NCI-H2081 (cell line): ENCODE measurements around the gene CDH4.
"Not testable (repeated sequence)": the region's sequence is repeated elsewhere in the genome, so short reads cannot be mapped to it uniquely, and the experiment has no call there.

Experiments
- DNase-seq, 2 experiments: peaks; one replicate each; lab custom pipeline; 2025; lab: John Stamatoyannopoulos, UW

Gene CDH4

DNA sequence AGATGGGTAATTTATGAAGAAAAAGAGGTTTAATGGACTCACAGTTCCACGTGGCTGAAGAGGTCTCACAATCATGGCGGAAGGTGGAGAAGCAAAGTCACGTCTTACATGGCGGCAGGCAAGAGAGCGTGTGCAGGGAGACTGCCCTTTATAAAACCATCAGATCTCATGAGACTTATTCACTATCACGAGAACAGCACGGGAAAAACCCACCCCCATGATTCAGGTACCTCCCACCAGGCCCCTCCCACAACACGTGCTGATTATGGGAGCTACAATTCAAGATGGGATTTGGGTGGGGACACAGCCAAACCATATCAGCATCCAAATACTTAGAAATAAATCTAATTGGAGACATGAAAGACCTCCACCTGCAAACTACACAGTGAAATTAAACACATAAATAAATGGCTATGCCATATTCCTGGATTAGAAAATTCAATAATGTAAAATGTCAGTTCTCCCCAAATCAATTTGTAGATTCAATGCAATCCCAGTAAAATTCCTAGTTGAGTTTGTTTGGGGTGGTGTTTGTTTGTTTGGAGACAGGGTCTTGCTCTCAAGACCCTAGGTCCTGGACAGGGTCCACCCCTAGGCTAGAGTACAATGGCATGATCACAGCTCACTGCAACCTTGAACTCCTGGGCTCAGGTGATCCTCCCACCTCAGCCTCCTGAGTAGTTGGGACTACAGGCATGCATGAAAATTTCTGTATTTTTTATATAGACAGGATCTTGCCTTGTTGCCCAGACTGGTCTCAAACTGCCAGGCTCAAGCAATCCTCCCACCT, 712.0 kb downstream of the CDH4 start:
- no peak for DNase-seq

DNA sequence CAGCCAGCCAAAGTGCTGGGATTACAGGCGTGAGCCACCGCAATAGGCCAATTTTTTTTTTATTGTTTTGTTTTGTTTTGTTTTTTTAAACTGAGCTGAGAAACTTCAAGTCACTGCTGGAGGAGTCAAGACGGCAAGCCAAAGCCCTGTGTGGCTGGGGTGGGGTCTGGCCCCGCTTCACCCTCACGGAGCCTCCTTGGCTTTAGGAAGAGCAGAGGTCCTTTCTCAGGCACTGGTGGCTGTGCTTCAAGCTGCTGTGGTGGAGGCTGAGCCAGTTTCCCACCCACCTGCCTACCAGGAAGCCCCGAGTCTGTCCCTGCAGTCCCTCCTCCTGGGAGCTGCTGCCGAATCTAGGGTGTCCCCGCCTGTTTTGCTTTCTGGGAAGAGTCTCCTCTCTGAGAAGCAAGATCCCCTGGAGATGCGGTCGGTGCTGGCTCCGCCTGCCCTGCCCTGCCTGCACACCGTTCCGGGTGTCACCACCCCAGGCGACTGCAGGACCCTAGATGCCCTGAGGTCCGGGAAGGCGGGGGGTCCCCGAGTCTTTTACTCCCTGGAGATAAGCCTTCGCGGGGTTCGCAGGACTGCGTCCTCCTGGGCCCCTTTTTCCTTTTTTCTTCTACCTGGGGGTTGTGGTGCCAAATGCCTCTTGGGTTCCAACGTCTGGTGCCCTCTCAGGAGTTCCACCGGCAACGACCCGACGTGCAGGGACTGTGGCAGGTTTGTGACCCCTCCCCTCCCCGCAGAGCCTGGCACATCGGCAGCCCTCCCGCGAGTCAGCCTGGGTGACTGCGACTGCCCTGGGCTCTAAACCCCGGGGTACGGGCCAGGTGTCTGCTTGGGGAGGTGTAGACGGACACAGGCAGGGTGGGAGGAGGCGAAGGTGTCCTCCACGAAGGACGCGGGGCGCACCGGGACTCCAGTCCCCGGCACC, 712.9 kb downstream of the CDH4 start:
- DNase-seq = no peak

DNA sequence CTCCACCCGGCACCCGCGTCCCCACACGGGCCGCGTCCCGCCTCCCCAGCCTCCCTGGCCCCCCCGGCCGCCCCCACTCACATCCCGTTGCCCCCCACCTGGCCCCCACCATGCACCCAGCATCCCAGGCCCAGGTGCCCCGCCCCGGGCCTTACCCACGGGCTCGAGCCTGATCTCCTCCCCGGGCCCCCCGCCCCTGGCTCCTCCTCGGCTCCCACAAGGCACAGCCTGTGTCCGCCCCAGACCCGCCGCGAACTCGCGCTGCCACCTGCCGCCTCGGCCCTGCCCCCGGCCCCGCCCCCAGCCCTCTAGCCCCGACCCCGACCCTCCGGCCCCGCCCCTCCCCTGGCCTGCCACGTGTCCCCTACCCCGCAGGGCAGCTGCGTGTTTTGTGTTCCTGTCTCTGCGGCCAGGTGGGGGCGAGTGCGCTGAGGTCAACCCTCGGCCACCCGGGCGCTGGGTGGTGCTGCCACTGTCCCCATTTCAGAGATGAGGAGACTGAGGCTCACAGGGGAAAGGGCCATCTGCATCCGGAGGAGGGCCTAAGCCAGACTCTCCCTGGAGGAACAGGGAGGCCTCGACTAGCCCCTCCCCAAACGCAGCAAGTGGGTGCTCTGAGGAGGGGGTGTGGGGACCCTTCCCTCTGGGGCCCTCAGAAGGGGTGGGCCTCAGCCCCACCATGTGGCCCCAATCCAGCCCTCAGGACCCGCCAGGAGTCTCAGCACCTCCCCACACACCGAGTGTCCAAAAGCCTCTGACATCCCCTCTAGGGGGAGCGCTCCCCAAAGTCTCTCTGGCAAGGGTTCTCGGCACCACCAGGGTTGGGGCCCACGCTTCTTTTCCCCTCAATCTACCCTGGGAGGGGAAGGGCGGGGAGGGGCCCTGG, 713.8 kb downstream of the CDH4 start:
- no peak for DNase-seq

DNA sequence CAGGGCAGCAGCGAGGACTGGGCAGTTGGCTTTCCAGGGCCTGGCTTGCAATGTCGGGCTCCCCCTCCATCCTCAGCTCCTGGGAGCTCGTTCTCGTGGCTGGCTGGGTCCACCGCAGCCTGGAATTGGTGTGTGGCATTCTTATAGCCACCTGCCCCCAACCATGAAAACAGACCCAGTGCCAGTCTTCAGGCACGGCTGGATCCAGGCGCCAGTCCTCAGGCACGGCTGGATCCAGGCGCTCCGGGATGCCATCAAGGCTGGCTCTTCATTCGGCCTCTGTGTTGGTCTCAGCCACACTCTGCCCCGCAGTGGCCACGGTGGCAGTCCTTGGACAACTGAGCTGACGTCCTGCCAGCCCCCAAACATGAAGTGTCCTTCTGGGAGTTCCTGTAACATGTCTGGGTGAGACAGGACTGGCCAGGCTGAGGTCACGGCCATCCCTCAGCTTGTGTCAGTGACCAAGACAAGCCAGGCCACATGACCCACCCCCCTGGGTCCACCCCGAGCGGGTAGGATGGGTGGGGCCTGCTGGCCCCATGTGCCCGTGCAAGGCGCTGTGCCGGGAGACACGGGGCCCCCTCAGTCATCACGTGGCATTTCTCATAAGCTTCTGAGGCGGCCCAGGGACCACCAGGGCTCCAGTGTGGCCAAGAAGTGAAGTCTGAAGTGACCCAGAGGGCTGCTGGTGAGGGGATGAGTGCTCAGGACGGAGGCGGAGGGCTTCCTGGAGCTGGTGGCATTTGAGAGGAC, 714.6 kb downstream of the CDH4 start:
- no peak for DNase-seq

DNA sequence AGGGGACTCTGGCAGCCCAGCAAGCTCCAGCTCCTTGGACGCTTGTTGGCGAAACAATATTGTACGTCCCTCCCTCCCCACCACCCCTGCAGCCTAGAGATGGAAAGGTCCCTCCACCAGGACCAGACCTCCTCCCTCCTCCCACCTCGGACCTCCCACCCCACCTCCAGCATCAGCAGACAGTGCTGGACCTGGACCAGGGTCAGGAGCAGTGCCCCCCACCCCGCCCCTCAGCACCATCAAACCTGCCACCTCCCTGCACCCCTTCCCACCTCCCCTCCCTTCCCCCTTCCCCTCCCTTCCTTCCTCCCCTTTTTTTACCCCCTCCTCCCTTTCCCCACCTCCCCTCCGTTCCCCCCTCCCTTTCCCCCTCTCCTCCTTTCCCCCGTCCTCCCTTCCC, 715.2 kb downstream of the CDH4 start:
- no peak for DNase-seq

DNA sequence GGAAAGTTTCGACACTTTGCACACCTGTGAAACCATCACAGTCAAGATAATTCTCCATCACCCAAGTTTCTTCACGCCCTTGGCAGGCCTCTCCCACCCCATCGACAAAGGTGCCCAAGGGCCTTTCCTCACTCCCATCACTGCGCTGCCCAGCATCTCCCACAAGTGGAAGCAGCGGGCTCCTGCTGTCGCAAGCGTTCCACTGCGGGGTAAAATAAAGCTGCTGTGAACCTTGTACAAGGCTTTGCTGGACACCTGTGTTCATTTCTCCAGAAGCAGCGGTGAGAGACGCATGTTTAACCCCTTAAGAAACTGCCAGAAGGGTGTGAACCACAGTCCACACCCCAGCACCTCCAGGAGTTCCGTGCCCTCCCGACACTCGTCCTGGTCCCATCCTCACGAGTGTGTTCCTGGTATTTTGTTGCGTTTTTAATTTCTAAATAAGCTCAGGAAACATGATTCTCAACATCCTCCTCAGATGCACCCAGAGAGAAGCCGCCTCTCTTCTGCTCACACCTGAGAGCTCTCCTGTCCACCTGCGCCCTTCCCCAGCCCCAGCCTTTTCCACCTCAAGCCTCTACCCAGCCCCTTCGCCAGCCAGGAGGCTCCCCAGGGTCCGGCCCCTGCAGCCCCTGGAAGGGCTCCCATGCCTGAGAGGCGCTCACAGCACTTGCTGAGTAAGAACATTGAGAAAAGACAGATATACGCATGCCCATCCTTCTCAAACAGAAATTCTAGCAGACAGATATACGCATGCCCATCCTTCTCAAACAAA, 716.2 kb downstream of the CDH4 start:
- DNase-seq = no peak

DNA sequence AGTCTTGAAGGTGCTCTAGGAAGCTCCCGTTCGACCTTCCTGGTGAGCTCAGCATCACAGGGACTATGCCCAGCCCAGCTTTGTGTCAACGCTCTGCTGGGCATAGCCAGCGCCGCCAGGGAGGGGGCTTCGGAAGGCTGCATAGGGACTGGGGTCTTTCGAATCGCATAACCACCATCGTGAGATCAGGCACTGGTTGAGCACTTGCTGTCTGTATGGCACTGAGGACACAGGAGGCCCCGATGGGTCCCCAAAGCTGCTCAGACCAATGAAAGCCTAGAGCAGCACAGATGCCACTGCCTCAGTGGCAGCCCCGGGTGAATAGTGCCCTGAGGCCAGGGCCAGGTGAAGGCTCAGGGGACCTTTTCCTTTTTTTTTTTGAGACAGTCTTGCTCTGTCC, 716.9 kb downstream of the CDH4 start:
- DNase-seq = no peak

DNA sequence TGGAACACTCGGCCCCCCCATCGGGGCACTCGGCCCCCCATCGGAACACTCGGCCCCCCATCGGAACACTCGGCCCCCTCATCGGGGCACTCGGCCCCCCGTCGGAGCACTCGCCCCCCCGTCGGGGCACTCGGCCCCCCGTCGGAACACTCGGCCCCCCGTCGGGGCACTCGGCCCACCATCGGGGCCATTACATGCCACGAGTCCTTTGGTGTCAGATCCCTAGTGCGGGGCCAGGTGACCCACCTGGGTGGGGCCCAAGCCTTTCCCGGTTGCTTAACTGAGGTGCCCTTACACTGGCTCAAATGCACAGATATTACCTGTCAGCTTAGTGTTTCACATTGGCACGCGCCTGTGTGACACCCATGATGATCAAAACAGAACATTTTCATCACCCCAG, 717.7 kb downstream of the CDH4 start:
- no peak for DNase-seq

DNA sequence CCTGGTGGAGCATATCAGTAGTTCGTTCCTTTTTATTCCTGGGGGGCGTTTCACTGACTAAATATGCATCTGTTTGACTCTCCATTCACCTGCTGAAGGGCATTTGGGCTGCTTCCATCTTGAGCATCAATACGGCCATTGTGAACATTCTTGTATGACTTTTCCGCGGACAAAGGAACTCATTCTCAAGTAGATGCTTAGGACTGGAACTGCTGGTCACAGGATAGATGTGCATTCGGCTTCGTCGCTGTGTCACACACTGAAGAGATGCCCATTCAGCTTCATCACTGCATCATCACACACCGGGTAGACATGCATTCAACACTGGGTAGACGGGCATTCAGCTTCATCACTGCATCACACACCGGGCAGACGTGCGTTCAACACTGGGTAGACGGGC, 718.3 kb downstream of the CDH4 start:
- DNase-seq = no peak

DNA sequence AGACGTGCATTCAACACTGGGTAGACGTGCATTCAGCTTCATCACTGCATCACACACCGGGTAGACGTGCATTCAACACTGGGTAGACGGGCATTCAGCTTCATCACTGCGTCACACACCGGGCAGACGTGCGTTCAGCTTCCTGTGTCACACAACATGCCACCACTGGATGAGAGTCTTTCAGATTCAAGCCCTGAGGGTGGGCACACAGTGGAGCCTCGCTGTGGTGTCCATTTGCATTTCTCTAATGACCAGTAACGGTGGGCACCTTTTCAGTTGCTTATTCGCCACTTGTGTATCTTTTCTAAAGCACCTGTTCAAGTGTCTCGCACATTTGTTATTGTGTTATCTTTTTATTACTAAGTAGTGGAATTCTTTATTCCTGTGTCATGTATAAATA, 719.5 kb downstream of the CDH4 start:
- not testable (repeated sequence) for DNase-seq

DNA sequence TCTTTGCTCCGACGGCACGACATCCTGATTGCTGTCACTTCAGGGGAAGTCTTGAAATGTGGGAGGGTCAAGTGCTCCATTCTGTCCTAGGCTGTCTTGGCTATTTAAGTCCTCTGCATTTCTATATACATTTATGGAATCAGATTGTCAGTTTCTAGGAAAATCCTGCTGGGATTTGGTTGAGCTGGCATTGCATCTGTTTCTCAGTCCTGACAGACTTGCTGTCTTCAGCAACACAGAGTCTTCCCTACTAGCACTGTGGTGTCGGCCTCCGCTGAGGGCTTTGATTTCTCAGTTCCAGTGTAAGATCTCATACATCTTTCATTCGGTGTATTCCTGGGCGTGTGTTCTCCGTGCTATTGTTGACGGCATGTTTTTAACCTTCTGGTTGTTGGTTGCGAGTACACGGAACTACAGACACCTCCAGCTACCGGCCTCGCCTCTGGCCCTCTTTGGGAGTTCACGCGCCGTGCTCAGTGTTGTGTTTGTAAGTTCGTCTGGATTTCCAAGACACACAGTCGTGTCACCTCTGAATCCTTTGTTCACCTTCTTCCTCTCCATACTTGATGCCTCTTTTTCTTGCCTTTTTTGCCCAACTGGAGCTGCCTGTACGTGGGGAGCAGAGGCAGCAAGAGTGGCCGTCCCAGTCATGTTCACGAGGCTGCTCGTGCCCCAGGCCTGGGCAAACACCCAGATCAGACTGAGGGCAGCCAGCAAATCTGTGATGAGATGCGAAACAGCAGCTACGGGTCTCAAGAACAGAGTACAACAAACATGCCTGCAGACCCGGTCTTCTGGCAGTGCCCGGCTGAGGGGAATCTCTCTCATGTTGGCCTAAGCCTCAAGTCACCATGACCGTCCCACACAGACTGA, 720.8 kb downstream of the CDH4 start:
- no peak for DNase-seq

DNA sequence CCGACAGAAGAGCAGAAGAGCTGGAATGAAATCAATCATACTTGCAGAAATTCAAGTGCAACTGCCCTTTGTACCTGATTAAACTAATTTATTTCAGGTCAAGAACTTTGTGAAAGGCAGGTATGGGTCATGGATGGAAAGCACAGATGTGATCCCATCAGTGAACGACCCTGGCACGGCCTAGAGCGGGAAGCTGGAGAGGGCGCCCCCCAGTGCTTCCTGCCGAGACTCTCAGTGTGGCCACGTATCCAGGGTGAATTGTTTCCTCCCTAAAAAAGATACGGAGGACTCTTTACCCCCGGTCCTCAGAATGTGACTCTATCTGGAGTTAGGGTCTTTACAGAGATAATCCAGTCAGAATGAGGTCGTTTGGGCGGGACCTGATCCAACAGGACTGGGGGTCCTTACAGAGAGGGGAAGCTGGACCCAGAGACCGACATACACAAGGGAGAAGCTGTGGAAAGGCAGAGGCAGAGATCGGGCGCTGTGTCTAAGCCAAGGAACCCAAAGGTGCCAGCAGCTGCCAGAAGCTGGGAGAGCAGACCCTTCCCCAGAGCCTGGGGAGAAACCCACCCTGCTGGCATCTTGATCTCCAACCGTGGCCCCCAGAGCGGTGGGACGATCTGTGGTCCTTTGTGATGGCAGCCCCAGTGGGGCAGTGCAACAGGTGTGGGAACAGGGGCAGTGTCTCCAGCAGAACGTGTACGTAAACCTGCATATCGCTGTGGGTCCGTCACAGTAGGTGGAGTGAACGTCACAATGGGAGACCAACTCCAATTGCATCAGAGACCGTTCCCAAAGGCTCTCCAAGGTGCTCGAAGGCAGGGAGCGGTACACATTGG, 721.7 kb downstream of the CDH4 start:
- no peak for DNase-seq

DNA sequence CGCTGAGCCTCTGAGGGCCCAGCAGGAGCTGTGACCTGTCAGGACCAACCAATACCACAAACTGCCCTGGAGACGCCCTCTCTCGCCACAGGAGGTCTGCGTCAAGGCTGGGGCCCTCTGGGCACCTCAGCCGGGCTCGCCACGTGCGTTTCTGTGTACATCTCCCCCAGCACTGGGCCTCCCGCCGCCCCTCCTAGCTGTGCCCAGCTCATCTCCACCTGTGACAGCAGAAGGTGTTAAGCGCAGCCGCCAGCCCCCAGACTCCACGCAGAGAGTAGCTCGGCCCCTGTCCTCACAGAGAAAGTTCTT, 722.2 kb downstream of the CDH4 start:
- no peak for DNase-seq

DNA sequence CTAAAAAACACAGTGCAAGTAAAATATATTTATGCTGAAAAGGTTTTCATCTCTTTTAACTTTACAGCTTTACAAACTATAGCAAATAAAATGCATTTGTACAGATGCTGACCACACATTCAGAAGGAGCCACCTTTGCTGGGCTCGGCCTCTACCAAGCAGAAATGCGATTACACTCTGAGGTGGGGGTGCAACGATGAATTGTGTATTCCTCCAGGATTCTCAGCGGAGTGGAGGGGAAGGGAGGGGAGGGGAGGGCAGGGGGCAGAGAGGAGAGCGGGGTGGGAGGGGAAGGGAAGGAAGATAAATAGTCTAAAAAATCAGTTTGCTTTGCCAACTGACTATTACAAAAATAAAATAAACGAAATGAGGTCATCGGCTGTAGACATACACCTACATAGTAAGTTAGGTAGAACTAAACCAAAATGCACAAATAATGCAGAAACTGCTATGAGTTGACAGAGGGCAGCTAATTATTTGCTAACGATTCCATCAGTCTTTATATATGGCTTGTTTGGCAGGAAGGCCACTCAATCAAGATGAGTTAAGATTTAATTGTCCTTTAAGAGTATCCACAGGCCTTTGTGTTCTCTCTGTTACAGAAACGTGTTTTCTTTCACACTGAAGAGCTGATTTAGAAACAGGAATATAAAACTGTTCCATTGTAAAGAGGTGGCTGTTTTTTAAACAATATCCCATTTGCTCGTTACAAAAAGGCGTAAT, 723.5 kb downstream of the CDH4 start:
- DNase-seq = peak; percentile 2 to 58

DNA sequence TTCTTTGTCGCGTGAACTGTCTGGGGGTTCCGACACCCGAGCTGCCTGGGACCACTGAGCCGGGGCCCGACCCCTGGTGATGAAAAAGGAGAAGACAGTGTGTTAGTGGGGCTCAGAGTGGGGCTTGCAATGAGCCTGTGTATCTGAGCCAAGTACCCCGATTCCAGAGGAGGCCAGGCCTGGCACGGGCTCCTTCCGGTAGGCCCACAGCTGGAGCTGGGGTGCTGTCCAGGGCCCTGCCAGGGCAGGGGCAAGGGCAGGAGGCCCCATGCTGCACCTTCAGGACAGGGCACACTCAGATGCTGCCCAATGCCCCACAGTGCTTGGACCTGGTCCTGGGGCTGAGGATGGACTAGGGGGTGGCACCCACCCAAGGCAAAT, 724.2 kb downstream of the CDH4 start:
- DNase-seq = no peak

DNA sequence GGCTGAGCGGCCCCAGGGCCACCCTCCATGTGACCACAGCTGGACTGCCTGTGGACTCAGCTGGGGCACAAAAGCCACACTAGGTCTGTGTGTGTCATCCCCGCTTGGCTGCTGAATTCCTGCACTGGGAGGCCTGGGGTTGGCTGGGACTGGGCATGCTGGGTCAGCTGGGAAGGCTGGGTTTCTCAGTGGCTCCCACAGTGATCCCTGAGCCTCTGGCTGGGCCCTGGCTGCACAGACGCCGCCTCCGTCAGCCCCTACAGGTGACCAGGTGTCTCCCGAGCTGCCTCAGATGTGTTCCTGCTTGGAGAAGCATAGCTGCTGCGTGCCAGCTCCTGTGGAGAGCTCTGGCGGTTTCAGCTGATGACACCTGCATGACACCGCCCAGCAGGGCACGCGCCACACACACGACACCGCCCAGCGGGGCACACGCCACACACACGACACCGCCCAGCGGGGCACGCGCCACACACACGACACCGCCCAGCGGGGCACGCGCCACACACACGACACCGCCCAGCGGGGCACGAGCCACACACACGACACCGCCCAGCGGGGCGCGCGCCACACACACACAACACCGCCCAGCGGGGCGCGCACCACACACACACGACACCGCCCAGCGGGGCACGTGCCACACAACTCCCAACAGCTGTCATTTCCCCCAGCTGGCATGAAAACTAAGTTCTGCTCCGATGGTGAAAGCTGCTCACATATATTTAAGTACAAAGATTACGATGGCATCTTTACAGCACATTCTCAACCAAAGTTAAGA, 724.8 kb downstream of the CDH4 start:
- no peak for DNase-seq

DNA sequence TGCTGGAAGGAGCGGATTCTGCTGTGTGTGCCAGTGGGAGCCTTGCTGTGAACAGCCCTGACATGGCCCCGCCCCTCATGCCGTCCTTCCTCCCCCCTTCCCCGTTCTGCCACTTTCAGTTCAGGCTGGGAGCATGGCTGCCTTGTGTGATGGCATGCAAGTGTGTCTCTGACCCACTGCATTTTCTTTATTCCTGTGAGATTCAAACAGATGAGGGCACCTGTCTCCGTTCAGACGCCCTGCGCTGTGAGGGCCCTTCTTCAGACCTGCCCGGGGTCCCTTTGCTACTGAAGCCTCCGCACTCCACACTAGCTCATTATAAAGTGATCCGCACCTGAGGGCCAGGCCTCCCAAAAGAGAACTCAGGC, 725.3 kb downstream of the CDH4 start:
- DNase-seq = no peak

DNA sequence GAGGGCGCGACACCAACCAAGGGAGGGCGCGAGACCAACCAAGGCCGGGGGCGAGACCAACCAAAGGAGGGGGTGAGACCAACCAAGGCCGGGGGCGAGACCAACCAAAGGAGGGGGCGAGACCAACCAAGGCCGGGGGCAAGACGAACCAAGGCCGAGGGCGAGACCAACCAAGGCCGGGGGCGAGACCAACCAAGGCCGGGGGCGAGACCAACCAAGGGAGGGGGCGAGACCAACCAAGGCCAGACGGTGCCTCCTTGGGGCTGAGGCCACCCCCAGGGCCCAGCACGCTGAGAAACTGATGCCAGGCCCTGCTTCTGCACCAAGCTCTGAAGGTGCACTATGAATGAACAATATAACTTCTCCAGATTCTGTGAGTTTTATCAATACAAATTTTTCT, 726.4 kb downstream of the CDH4 start:
- DNase-seq = no peak
